ENCODE measurements around the gene ZNF891.

GRCh38 chr12:133172491-133172890 lies 42.4 kb upstream of the ZNF891 start:
- TF ChIP-seq CTCF (IDR thresholded peaks at IDR 0.05; ENCODE audit: poor library complexity) (no peak), EZH2phosphoT487 (IDR thresholded peaks at IDR 0.05; ENCODE audit: low read depth, severe bottlenecking, unreplicated experiment) (no peak), EZH2 (IDR thresholded peaks at IDR 0.05; ENCODE audit: borderline replicate concordance) (no peak)

Measured in hepatocyte (in vitro differentiated cells).